Measurements from ENCODE around the gene TNNI3.
"Not testable (repeated sequence)": the region's sequence is repeated elsewhere in the genome, so short reads cannot be mapped to it uniquely, and the experiment has no call there.

Gene TNNI3

DNA sequence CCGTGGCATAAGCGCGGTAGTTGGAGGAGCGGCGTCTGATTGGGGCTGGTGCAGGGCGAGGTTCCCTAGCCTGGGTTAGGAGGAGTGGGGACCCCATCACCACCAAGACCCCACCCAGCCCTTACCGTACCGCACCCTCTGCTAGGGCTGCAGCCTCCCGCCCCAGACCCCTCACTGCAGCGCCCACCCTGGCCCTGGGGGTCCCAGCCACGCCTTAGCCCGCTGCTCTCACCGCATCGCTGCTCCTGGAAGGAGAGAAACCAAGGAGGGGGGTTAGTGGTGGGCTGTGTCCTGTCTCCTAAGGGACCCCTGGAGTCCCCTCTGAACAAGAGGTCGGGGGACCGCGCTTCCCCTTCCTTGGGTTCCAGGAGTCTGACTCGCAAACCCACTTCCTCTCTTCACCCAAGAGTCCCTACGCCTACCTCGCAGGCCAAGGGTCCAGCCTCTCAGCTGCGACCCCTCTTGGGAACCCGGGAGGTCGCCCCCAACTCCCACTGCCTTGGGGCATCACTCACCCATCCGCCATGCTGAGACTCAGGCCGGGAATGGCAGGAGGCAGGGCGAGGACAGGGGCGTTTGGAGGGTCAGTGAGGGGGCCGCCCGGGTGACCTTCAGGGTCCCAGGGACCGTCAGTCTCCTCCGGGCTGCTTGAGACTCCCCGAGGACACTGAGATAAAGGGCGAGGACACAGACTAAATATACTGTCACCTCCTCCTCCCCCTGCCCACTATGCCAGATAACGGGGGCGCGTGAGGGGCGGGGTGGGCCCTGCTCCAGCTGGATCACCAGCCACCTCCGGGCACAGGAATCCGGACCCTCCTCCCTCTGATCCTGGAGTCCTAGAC is at the start of gene TNNI3:
TSS of gene TNNI3 (minus strand) at position 669 of the 845 bp plus-strand sequence. CDS start at position 526, 143 bp downstream.
- no peak for DNase-seq (ENCODE audit: low spot score)

- peak; percentile 84 for DNase-seq (ENCODE audit: low spot score)
Observed at GRCh38 chr19:55206664-55207500, 49.4 kb upstream of the TNNI3 start.

GRCh38 chr19:55202199-55202598 is 44.7 kb upstream of the TNNI3 start:
- DNase-seq (ENCODE audit: low spot score): not testable (repeated sequence)

DNA sequence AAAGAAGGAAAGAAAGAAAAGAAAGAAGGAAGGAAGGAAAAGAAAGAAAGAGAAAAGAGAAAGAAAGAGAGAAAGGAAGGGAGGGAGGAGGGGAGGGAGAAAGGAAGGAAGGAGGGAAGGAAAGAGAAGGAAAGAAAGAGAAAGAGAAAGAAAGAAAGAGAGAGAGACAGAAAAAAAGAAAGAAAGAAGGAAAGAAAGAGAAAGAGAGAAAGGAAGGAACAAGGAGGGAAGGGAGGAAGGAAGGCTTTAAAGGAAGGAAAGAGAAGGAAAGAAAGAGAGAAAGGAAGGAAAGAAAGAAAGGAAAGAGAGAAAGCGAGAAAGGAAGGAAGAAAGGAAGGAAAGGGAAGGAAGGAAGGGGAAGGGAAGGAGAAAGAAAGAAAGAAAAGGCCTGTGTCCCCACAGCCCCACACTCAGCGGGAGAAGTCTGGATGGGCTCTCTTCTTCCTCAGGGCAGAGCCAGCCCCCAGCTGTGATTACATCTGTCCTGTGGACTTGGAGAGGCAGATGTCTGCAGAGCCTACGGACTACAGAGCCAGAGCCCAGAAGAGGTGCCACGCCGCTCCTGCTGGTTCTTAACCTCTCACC is 42.2 kb upstream of the TNNI3 start:
- no peak for DNase-seq (ENCODE audit: low spot score)

DNA sequence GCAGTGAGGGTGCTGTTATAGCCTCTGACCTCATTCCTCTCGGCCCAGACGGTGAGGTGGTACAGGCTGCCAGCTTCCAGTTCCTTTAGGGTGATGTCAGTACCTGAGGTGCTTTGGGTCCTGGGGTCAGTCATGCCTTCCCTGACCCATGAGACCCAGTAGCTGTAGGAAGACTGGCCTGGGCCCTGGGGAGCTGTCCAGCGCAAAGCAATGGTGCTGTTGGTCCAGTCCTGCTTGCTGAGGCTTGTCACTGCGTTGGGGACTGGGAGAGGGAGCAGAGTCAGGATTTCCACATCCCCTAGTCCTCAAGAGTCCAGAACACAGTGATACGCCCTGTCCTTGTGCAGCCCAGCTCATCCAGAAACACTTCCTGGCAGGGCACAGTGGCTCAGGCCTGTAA is 41.1 kb upstream of the TNNI3 start:
- no peak for DNase-seq (ENCODE audit: low spot score)

- no peak for DNase-seq (ENCODE audit: low spot score)
Observed at GRCh38 chr19:55197528-55197927, 40.0 kb upstream of the TNNI3 start.

DNA sequence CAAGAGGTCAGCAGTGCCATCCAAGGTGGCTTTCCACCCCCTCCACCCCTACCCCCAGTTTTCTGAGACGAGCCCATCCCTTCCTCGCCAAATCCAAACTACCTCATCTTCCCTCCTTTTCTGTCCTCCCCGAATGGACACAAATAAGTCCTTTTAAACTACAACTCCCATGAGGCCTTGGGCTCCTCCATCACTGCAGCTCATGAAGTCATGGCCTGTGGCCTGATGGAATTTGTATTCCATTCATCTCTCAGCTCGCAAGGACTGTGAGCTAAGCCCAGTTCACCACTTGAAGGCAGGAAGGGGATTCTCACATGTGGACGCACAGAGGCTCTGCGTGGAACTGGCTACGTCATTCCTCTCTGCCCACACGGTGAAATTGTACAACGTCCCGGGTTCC is 39.3 kb upstream of the TNNI3 start:
- DNase-seq (ENCODE audit: low spot score): no peak

DNA sequence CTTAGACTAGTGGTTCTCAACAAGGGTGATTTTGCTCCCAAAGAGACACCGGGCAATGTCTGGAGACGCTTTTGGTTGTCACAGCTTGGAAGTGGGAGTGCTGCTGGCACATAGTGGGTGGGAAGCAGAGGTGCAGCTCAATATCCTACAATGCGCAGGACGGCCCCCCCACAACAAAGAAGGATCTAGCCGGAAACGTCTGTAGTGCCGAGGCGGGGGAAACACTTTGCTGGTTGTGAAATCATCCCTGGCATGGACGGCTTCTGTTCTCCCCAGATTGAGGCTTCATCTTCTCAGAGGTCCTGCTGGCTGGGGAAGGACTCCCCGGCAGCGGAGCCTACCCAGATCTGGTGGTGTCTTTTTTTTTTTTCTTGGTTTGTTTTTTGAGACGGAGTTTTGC is 35.9 kb upstream of the TNNI3 start:
- DNase-seq (ENCODE audit: low spot score): no peak

GRCh38 chr19:55189403-55189835 is 31.9 kb upstream of the TNNI3 start:
- no peak for DNase-seq (ENCODE audit: low spot score)

DNA sequence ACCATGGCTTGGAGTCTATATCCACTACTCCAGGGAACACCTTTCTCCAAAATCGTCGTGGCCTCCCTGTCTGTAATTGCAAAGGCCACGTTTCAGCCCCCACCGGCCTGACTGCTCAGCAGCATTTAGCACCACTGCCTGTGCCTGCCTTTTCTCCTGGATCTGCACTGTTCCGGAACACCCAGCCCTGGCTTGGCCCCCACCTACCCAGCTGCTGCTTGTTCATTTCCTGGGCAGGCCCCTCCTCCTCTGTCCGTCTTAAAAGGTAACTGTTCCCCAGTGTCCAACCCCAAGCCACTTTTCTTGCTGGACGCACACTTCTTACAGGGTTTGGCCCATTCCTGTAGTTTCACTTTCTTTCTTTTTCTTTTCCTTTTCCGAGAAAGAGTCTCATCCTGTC is 31.1 kb upstream of the TNNI3 start:
- no peak for DNase-seq (ENCODE audit: low spot score)

DNA sequence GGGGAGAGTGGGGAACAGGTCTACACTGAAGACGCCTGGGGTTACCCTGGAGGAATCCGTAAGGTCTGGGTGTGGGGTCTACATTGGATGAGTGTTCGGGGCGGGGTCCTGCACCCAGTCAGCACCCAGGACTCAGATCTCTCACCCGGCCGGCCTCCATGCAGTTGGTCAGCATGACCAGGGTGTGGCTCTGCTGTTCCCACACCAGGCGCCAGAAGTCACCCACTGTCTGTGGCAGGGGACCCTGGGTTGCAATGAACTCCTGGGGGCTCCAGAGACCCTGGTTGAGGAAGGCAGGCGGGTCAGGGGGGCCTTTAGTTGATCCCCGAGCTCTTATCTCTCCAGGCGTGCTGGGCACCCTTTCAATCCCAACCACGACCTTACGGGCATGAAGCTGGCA is 28.5 kb upstream of the TNNI3 start:
- DNase-seq (ENCODE audit: low spot score): no peak

DNA sequence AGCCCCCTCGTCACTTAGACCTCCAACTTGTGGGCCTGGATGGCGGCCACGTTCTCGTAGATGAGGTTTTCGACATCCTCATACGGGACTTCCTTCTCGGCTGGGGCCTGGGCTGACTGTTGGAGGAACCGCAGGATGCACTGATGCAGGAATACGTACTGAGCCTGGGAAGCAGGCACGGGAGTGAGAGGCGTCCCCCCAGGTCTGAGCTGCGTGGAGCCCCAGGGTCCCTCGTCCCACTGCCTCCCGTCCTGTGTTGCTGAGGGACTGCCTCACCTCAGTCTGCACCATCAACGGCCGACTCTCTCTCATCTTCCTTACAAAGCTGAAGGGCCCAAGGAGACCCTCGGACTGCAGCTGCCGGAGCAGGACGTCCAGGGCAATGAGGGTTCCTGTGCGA is 24.2 kb upstream of the TNNI3 start:
- DNase-seq (ENCODE audit: low spot score): no peak

GRCh38 chr19:55179606-55180484 is 22.3 kb upstream of the TNNI3 start, which contains the start of gene SYT5:
SYT5 (minus strand) TSS chr19:55180289; CDS start chr19:55179041, 1,248 bp downstream.
- peak; percentile 83 for DNase-seq (ENCODE audit: low spot score)

GRCh38 chr19:55178781-55179599 is 21.5 kb upstream of the TNNI3 start:
- DNase-seq (ENCODE audit: low spot score): peak; percentile 94

- no peak for DNase-seq (ENCODE audit: low spot score)
Observed at GRCh38 chr19:55176076-55176475, 18.5 kb upstream of the TNNI3 start.

- DNase-seq (ENCODE audit: low spot score): peak; percentile 59
Observed at GRCh38 chr19:55175117-55175867, 17.8 kb upstream of the TNNI3 start.

DNA sequence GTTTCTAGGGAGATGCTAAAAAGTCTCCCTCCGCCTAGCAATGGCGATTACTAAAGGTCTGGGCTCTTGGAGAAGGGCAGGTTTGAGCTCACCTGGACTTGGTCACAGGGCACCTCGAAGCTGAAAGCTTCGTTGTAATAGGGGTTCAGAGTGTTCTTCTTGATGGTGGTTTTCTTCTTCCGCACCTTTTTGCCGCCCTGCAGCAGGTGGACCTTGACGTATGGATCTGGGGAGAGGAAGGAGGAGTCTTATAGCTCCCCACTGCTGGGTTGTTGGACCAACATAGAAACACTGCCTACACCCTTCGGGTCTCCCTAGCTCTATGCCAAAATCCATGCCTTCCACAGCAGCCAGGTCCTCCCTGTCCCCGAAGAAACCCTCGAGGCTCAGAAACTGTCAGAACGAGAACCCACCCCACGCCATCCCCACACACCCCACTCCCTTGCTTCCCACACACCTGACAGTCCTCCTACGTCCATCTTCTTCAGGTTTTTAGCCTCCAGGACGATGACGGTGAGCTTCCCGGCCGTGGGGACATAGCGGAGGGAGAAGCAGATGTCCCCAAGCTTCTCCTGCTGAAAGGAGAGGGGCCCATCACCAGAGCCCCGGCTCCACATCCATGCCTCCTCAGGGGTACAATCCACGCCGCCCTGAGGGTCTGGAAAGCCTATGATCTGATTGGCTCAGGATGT is 17.0 kb upstream of the TNNI3 start:
- no peak for DNase-seq (ENCODE audit: low spot score)

GRCh38 chr19:55173714-55174409 is 16.3 kb upstream of the TNNI3 start:
- peak; percentile 88 for DNase-seq (ENCODE audit: low spot score)

All from ecto neural progenitor cell (in vitro differentiated cells).